ENCODE results near the gene UQCRC1. TPM values are rescaled to one million over a fixed set of nuclear protein-coding genes. Genes with fewer than 3 reads are reported as not detected.

UQCRC1 gene
- total RNA-seq, 3 donors from 2014 or later = 163 to 230 (median 180) TPM

GRCh38 chr3:48564022-48564421 is 45.4 kb downstream of the UQCRC1 start:
- intact Hi-C loops (cut with DNase I; ENCODE audit: low total_unique reads) = no loop called here
- H3K27me3 ChIP-seq = no peaks in the 10 kb centered on the region
- H3K9me3 ChIP-seq = no peaks in the 10 kb centered on the region
- no peak overlapping the region for H3K27ac ChIP-seq
- H3K36me3 ChIP-seq = no peaks in the 10 kb centered on the region
- peak in 1 of 3 donors; percentile 18 for TF ChIP-seq POLR2AphosphoS5 (IDR thresholded peaks at IDR 0.05)
- TF ChIP-seq POLR2A (IDR thresholded peaks at IDR 0.05) = no peak
- TF ChIP-seq CTCF (IDR thresholded peaks at IDR 0.05) = no peak
- DNase-seq (ENCODE audit: low spot score in 2 of 2) = no peak
- no peak overlapping the region for H3K4me3 ChIP-seq
- peaks cover 0 to 3% of the 10 kb centered on the region in 2 donors for H3K4me1 ChIP-seq

- Histone ChIP-seq H3K36me3 (no peaks in the 10 kb centered on the region), H3K27me3 (no peaks in the 10 kb centered on the region), H3K9me3 (no peaks in the 10 kb centered on the region), H3K4me3 (no peak within 1 kb of the TSS), H3K4me1 (peaks cover 0 to 3% of the 10 kb centered on the region in 2 donors), H3K27ac (peak within 1 kb of the TSS in 1 of 2 donors; percentile 12)
- no peak for TF ChIP-seq CTCF (IDR thresholded peaks at IDR 0.05)
- no peak for TF ChIP-seq POLR2AphosphoS5 (IDR thresholded peaks at IDR 0.05)
- no peak for TF ChIP-seq POLR2A (IDR thresholded peaks at IDR 0.05)
- intact Hi-C loops (cut with DNase I; ENCODE audit: low total_unique reads) = no loop called here
- DNase-seq (ENCODE audit: low spot score in 2 of 2) = no peak
Measured at GRCh38 chr3:48563382-48563918, 46.0 kb downstream of the UQCRC1 start, which contains the start of gene UCN2. UCN2 (minus strand) TSS chr3:48563781; CDS start chr3:48563124, 657 bp downstream.

GRCh38 chr3:48562367-48563095 is 46.9 kb downstream of the UQCRC1 start:
- no peak overlapping the region for H3K27ac ChIP-seq
- H3K4me3 ChIP-seq = no peak overlapping the region
- intact Hi-C loops (cut with DNase I; ENCODE audit: low total_unique reads) = no loop called here
- no peak for TF ChIP-seq CTCF (IDR thresholded peaks at IDR 0.05)
- no peaks in the 10 kb centered on the region for H3K36me3 ChIP-seq
- DNase-seq (ENCODE audit: low spot score in 2 of 2) = no peak
- H3K27me3 ChIP-seq = no peaks in the 10 kb centered on the region
- no peaks in the 10 kb centered on the region for H3K9me3 ChIP-seq
- H3K4me1 ChIP-seq = peaks cover 0 to 3% of the 10 kb centered on the region in 2 donors

DNA sequence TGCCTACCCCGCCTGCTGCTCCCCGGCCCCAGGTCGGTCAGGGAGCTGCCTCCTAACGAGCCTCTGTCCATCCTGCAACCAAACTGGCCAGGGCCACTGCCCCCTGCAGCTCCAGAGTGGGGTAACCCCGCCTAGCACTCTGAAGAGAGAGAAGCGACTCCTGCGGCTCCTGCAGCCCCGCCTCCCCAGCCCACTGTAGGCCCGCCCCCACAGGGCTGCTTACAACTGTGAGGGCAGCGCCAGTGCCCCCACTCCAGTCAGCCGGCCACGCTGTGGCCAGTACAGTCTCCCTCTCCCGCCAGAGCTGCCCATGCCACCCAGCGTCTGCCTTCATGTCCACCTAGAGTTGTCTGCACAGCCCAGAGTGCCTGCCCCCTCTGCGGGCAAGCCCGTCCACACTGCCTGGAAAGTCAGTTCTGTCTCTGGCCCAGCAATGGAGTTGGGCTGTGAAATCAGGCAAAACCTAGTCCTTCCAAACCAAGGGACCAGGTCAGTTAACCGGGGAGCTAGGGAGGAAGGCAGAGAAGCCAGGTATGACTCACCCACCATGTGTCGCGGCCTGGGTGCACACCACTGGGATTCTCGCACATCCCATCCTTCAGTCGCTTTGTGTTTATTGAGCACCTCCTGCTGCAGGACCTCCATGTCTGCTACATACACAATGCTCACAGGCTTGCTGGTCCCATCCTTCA is 48.3 kb downstream of the UQCRC1 start:
- DNase-seq (ENCODE audit: low spot score in 2 of 2) = peak in 1 of 2 donors; percentile 27
- no peak for TF ChIP-seq POLR2AphosphoS5 (IDR thresholded peaks at IDR 0.05)
- TF ChIP-seq CTCF (IDR thresholded peaks at IDR 0.05) = no peak
- no peak for TF ChIP-seq POLR2A (IDR thresholded peaks at IDR 0.05)
- Histone ChIP-seq H3K4me3 (peak overlapping the region in 2 of 3 donors; percentile 15 to 36), H3K36me3 (no peaks in the 10 kb centered on the region), H3K27me3 (no peaks in the 10 kb centered on the region), H3K9me3 (no peaks in the 10 kb centered on the region), H3K27ac (peak overlapping the region in 1 of 2 donors; percentile 41), H3K4me1 (peaks cover 3% of the 10 kb centered on the region in 2 donors)
- intact Hi-C loops (cut with DNase I; ENCODE audit: low total_unique reads) = no loop called here

DNA sequence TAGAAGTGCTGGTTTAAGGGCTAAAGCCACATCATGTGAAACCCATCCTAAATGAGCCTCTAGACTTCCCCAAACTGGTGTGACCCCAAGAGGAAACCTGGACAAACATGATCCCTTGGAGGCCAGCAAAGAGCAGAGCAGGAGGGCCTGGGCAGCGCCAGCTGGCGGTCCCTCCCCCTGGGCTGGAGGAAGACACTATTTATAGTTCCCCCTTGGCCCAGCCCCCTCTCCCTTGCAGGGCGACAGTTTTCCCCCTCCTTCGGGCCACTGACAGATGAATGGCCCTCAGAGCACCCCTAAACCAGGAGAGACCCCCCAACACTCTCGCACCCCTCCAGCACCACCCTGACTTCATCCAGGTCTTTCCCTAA is 48.8 kb downstream of the UQCRC1 start:
- no peak for DNase-seq (ENCODE audit: low spot score in 2 of 2)
- intact Hi-C loops (cut with DNase I; ENCODE audit: low total_unique reads) = no loop called here
- H3K4me1 ChIP-seq = peaks cover 3 to 4% of the 10 kb centered on the region in 2 donors

More for the DNA sequence above, 48.8 kb downstream of the UQCRC1 start:
- TF ChIP-seq POLR2AphosphoS5 (IDR thresholded peaks at IDR 0.05) (no peak), POLR2A (IDR thresholded peaks at IDR 0.05) (no peak), CTCF (IDR thresholded peaks at IDR 0.05) (no peak)
- no peaks in the 10 kb centered on the region for H3K9me3 ChIP-seq
- H3K27ac ChIP-seq = peak overlapping the region in 1 of 2 donors; percentile 41
- H3K27me3 ChIP-seq = no peaks in the 10 kb centered on the region
- no peaks in the 10 kb centered on the region for H3K36me3 ChIP-seq
- peak overlapping the region in 2 of 3 donors; percentile 15 to 36 for H3K4me3 ChIP-seq

All from breast epithelium (tissue), 4 donors.